Right lobe of liver (tissue), 4 donors: ENCODE data around the gene WNT4.

ENCODE experiments used
- CTCF ChIP-seq, 4 donors: fragments of 200-600 bp in 3 of 4; fragments of 450-650 bp in 1 of 4; IDR thresholded peaks; one replicate each; pipeline versions ENCODE4 v1.5.1 to v1.8.0; 2016 to 2022; ENCODE audit warnings: antibody characterized with exemption in 4 of 4, mild to moderate bottlenecking in 2 of 4
- POLR2A ChIP-seq: fragments of 450-650 bp; IDR thresholded peaks from one replicate; pipeline ENCODE4 v1.6.1; 2017; ENCODE audit warnings: antibody characterized with exemption, mild to moderate bottlenecking
- donor health status: DM: no; HTN: no; CAD: no.
- donor health status: DM: no; HTN: no; CAD: no.
- donor health status: DM: no; HTN: yes; CAD: no.

- TF ChIP-seq CTCF (IDR thresholded peaks at IDR 0.05) (no peak), POLR2A (no peak)
Observed at GRCh38 chr1:22121421-22121911, 21.4 kb downstream of the WNT4 start.
